RPMI8226 (cell line): Measurements from ENCODE around the gene CHD3.

ENCODE experiments used
- DNase-seq: peaks from one replicate; pipeline ENCODE4 v3.0.0-alpha.2; 2015

The CHD3 gene

GRCh38 chr17:7875804-7876370 lies 12.7 kb upstream of the CHD3 start:
- DNase-seq, result no peak

GRCh38 chr17:7878234-7878633 lies 10.4 kb upstream of the CHD3 start:
- DNase-seq, result no peak

- no peak for DNase-seq
Observed at GRCh38 chr17:7880076-7880868, 8.3 kb upstream of the CHD3 start.

DNA sequence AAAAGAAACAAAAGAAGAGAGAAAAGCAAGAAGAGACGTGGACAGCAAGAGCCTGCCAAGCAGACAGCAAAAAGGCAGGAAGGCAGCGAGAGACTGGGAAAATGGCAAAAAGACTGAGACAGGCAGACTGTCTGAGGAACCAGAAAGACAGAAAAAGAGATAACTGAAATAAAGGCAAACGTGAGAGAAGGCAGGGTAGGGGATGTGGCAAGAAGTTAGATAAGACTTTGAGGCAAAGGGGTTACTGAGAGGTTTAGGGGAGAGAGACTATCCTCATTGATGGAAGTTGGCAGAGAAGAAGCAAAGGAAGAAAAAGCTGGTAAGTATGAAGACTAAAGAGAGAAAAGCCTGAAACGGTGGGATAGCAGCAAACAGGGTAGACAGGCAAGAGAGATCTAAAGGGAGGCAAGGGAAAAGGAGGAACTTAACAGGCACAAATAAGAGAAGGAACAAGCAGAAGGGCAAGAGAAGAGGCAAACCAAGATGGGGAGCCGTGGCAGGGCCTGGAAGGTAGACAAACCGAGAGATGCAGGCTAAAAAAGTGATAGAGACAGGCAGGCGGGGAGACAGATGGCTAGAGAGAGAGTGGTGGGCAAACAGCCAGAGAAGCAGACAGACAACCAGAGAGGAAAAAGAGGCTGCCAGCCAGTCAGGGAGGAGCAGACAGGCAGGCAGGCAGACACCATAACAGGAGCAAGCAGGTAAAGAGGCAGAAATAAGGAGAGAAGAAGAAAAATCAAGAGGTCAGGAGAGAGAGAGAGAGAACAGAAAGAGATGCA lies 7.1 kb upstream of the CHD3 start:
- DNase-seq, result peak; percentile 46

DNA sequence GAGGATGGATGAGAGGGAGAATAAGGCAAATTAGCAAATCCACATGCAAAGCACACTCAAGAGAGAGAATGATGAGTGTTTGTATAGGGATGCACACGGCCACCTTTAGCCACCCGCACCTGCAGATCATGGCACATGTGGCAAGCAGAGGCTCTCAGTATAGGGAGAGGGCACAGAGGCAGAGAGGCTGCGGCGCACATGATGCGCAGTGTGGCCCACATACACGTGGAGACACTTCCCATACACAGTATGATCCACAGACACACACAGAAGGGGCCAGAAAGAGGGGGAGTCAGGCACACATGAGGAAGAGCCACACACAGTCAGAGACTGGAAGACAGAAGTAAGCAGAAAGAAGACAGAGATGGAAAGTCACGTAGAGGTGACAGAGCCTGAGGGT lies 6.5 kb upstream of the CHD3 start:
- DNase-seq, result no peak

- DNase-seq, result no peak
Observed at GRCh38 chr17:7882629-7883028, 6.0 kb upstream of the CHD3 start.

- no peak for DNase-seq
Observed at GRCh38 chr17:7883781-7884386, 4.7 kb upstream of the CHD3 start.

DNA sequence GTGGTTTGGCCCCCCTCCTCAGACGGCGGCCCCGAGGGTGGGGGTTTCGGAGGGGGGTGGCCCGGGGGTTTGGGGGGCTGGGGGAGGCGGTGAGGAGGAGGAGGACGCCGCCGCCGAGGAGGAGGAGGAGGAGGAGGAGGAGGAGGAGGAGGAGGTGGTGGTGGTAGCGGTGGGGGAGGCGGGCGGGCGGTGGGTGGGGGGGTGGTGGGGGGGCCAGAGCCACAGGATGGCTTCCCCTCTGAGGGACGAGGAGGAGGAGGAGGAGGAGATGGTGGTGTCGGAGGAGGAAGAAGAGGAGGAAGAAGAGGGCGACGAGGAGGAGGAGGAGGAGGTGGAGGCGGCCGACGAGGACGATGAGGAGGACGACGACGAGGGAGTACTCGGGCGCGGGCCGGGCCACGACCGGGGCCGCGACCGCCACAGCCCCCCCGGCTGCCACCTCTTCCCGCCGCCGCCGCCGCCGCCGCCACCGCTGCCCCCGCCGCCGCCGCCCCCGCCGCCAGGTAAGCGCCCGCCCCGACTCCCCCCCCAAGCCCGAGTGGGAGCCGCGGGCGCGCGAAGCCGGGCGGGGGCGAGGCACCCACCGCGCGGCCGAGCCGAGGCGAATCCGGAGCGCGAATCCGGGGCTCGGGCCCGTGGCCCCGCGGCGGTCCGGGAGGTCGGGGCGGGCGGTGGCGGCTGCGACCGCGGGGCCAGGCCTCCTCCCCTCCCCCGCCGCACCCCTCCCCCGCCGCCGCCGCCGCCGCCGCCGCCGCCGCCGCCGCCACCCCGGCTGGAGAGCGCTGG lies 3.8 kb upstream of the CHD3 start:
- no peak for DNase-seq

- peak; percentile 50 for DNase-seq
Observed at GRCh38 chr17:7885367-7886226, 3.0 kb upstream of the CHD3 start.

DNA sequence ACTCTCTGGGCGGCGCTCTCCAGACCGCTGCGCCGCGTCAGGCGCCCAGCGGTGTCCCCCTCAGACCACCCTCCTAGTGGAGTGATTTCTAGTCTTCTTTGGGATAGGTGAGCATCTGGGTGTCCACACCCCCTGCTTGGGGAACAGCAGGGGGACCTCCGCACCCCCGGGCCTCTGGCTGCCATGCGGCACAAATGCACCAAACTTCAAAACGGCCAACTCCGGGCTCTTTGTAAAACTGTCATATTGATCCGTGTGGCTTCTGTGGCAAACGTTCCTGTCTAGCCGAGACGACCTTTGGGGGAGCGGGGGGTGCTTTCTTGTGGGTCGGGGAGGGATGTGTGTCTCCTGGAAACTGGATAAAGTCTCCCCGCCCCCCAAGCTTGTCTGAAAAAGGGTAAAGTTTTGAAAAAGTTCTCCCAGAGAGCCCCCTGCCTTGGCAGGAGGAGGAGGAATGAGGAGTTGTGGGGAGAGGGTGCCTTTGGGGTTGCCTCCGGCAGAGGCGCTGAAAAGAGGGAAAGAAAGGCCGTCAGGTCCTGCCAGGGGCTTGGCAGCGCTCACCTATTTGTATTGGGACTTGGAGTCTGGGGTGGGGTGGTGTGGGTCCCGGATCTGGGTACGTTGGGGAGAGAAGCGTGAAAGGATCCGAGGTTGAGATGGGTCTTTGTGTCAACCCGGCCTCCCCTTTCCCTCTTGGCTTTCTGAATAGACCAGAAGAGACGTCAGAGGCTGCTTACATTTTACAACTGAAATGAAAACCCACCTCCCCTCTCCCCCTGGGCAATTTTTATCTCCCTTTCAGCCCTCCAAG lies 2.2 kb upstream of the CHD3 start:
- DNase-seq, result peak; percentile 35

DNA sequence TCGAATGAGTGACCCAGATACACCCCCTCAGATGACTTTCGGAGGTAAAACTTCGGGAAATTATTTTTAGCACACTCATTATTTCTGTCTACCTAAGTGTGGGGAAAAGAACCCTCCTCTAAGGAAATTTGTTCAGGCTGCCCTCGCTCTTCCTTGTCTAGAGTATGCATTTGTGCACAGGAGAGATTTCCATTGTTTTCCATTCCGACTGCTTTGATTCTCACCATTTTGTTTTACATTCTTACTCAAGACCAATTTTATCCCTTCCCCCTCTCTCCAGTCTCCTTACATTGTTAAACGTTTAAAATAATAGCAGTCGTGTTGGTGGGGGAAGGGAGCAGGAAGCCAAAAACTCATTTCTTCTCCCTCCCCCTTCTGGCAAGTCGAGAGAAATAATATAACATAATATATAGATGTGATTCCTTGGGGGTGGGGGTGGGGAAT lies 1.5 kb upstream of the CHD3 start:
- no peak for DNase-seq

GRCh38 chr17:7887482-7888183 lies 956 bp upstream of the CHD3 start:
- peak; percentile 89 for DNase-seq

- DNase-seq, result peak; percentile 96
Observed at GRCh38 chr17:7889166-7889955, 772 bp downstream of the CHD3 start.

DNA sequence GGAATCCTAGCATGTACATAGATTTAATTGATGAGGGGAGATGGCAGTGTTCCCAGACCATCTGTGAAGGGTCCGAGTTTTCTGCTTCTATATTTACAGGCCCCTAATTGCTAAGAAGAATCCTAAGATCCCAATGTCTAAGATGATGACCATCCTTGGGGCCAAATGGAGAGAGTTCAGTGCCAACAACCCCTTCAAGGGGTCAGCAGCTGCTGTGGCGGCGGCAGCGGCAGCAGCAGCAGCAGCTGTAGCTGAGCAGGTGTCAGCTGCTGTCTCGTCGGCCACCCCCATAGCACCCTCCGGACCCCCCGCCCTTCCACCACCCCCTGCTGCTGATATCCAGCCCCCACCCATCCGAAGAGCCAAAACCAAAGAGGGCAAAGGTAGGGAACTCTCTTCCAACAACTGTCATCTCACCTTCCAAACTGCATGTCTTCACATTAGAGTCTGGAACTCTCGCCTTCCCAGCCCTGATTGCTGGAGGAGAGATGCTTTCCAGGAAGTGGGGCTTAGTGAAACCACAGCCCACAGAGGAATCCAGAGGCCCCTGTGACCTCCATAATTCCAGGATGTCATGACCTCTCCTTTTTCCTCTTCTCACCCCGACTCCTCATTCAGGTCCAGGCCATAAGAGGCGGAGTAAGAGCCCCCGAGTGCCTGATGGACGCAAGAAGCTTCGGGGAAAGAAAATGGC lies 4.7 kb downstream of the CHD3 start:
- no peak for DNase-seq

DNA sequence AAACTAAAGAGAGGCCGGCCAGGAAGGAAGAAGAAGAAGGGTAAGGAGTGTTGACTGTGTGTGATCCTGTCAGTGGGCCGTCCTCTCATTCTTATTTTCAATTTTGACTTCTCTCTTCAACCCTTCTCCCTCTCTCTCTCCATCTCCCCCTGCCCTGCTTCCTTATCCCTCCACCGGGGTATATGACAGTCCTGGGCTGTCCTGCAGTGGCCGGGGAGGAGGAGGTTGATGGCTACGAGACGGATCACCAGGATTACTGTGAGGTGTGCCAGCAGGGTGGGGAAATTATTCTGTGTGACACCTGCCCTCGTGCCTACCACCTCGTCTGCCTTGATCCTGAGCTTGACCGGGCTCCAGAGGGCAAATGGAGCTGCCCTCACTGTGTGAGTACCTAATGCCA lies 5.6 kb downstream of the CHD3 start:
- DNase-seq, result no peak

- no peak for DNase-seq
Observed at GRCh38 chr17:7894866-7895265, 6.3 kb downstream of the CHD3 start.

DNA sequence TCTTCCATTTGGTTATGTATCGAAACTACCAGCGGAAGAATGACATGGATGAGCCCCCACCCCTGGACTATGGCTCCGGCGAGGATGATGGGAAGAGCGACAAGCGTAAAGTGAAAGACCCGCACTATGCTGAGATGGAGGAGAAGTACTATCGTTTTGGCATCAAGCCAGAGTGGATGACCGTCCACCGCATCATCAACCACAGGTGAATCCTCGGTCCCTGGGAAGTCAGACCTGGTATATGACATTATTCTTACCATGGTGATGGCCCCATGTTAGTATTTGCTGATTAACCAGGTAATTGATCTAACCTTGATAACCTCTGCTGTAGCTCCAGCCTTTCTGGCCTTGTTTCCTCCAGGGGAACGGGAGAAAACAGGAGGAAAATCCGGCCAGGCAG lies 8.5 kb downstream of the CHD3 start:
- no peak for DNase-seq

- DNase-seq, result peak; percentile 18
Observed at GRCh38 chr17:7897773-7898172, 9.2 kb downstream of the CHD3 start.
